Measurements from ENCODE around the gene MRM3.
A peak's percentile ranks its signal among the peaks of the same experiment; 100 is the strongest.
"Not testable (repeated sequence)": the region's sequence is repeated elsewhere in the genome, so short reads cannot be mapped to it uniquely, and the experiment has no call there.

Gene MRM3

GRCh38 chr17:828761-829160, 46.6 kb downstream of the MRM3 start:
- no peak for DNase-seq

- DNase-seq = not testable (repeated sequence)
Measured at GRCh38 chr17:829614-830013, 47.5 kb downstream of the MRM3 start.

GRCh38 chr17:830381-830780, 48.2 kb downstream of the MRM3 start:
- DNase-seq = no peak

GRCh38 chr17:830950-831349, 48.8 kb downstream of the MRM3 start:
- DNase-seq = no peak

- DNase-seq = no peak
Measured at GRCh38 chr17:834136-834535, 52.0 kb downstream of the MRM3 start.

GRCh38 chr17:835263-835662, 53.1 kb downstream of the MRM3 start:
- peak; percentile 81 for DNase-seq

- DNase-seq = not testable (repeated sequence)
Measured at GRCh38 chr17:835721-836120, 53.6 kb downstream of the MRM3 start.

GRCh38 chr17:836151-836550, 54.0 kb downstream of the MRM3 start:
- peak; percentile 63 for DNase-seq

- no peak for DNase-seq
Measured at GRCh38 chr17:838486-838885, 56.3 kb downstream of the MRM3 start.

GRCh38 chr17:841313-841712, 59.2 kb downstream of the MRM3 start:
- no peak for DNase-seq
